Fibroblast of the aortic adventitia (primary cell): ENCODE measurements around the gene NDUFA6. TPM values are rescaled to one million over a fixed set of nuclear protein-coding genes. Genes with fewer than 3 reads are reported as not detected.
"Not testable (repeated sequence)": the region's sequence is repeated elsewhere in the genome, so short reads cannot be mapped to it uniquely, and the experiment has no call there.

ENCODE experiments used
- DNase-seq: peaks from one replicate; pipeline ENCODE4 v3.0.0-alpha.2; 2010; ENCODE audit warnings: low read depth
- H3K4me3 ChIP-seq: 2 replicates; pipeline ENCODE4 v1.5.1; 2011; ENCODE audit warnings: low read depth, mild to moderate bottlenecking, control low read depth, low read length, moderate library complexity
- total RNA-seq: library from RNA; depleted of rRNA; stranded (reverse); fragments of >200 nt; gene quantifications from 2 replicates; pipeline ENCODE4 v1.2.3, GENCODE V29; 2012; ENCODE audit warnings: low replicate concordance
- TF ChIP-seq, protein P1 (sequence below): IDR thresholded peaks from 2 replicates; pipeline ENCODE4 v1.5.1; 2011; ENCODE audit warnings: mild to moderate bottlenecking, low read length, control low read depth, inconsistent platforms; ENCODE audit not compliant: insufficient read depth

Gene NDUFA6
- total RNA-seq, 1 donor, result 51.2 TPM

DNA sequence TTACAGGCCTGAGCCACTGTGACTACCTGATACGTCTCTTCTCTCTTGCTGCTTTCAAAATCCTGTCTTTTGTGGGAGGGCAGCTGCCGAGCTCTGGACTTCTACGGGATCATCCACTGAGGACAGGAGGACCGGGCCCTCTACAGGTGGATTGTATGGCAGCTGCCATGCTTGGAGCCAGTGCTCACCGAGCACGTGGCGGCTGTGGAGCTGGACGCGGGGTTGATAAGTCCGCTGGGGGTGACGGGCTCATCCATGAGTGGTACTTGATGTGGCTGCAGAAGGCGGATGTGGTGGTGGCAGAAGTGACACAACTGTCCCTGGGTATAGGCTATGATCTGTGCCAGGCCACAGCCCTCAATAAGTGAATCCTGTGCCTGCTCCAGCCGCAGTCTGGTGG lies 41.9 kb upstream of the NDUFA6 start:
- no peak for DNase-seq
- no peak overlapping the region for H3K4me3 ChIP-seq
- TF ChIP-seq, protein P1, sequence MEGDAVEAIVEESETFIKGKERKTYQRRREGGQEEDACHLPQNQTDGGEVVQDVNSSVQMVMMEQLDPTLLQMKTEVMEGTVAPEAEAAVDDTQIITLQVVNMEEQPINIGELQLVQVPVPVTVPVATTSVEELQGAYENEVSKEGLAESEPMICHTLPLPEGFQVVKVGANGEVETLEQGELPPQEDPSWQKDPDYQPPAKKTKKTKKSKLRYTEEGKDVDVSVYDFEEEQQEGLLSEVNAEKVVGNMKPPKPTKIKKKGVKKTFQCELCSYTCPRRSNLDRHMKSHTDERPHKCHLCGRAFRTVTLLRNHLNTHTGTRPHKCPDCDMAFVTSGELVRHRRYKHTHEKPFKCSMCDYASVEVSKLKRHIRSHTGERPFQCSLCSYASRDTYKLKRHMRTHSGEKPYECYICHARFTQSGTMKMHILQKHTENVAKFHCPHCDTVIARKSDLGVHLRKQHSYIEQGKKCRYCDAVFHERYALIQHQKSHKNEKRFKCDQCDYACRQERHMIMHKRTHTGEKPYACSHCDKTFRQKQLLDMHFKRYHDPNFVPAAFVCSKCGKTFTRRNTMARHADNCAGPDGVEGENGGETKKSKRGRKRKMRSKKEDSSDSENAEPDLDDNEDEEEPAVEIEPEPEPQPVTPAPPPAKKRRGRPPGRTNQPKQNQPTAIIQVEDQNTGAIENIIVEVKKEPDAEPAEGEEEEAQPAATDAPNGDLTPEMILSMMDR, result no peak

GRCh38 chr22:42131562-42131961 lies 41.0 kb upstream of the NDUFA6 start:
- DNase-seq, result no peak
- TF ChIP-seq, protein P1, result no peak
- H3K4me3 ChIP-seq, result no peak overlapping the region

DNA sequence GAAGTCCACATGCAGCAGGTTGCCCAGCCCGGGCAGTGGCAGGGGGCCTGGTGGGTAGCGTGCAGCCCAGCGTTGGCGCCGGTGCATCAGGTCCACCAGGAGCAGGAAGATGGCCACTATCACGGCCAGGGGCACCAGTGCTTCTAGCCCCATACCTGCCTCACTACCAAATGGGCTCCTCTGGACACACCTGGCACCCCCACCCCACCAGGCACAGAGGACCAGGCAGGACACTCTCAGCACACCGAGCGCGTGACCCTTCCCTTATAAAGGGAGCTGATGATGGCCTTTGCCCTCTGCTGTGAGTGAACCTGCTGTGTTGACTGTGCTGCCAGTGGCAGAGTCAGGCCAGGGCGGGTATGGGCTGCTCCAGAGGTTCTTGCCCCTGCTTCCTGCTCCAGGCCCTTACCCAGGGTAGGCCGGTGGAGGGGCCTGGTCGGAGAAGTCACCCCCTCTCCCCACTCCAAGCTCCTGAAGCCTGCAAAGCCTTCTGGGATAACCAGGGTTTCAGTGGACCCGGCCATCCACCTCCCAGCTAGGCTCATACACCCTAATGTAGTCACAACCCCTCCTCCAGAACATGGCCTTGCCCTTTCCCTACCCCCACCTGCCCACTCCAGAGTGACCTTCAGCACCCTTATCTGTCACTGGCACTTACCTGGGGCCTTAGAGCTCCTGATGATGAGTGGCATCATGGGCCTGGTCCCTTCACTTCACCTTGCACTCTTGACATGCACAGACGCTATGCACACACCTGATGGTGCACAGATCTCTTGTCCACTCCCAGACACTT lies 40.3 kb upstream of the NDUFA6 start, which contains the start of gene CYP2D6:
Gene CYP2D6 (minus strand): TSS at position 172 of the 793 bp plus-strand sequence. CDS start 19 bp downstream, at position 153.
- not testable (repeated sequence) for DNase-seq

GRCh38 chr22:42130182-42130581 lies 39.6 kb upstream of the NDUFA6 start:
- H3K4me3 ChIP-seq, DNase-seq: not testable (repeated sequence)

More for the DNA sequence above, 40.3 kb upstream of the NDUFA6 start, which contains the start of gene CYP2D6:
- not testable (repeated sequence) for H3K4me3 ChIP-seq

DNA sequence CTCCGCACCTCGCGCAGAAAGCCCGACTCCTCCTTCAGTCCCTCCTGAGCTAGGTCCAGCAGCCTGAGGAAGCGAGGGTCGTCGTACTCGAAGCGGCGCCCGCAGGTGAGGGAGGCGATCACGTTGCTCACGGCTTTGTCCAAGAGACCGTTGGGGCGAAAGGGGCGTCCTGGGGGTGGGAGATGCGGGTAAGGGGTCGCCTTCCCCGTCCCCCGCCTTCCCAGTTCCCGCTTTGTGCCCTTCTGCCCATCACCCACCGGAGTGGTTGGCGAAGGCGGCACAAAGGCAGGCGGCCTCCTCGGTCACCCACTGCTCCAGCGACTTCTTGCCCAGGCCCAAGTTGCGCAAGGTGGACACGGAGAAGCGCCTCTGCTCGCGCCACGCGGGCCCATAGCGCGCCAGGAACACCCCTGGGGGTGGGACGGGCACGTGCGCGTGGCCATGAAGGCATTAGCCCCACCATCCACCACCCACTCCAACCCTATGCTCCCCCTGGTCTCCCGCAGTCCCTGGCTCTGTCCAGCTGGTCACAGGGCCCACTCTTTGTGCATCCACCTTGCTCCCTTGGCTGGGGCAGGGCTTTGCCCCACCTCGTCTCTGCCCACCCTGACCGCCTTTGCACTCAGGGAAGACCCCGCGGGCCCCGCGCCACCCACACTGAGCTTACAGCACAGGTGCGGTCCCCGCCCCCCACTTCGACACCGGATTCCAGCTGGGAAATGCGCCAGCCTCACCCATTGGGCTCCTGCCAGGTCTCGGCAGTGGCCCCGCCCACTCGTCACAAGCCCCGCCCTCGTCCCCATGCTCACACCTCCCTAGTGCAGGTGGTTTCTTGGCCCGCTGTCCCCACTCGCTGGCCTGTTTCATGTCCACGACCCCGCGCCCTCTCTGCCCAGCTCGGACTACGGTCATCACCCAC lies 38.5 kb upstream of the NDUFA6 start:
- DNase-seq, H3K4me3 ChIP-seq: not testable (repeated sequence)

DNA sequence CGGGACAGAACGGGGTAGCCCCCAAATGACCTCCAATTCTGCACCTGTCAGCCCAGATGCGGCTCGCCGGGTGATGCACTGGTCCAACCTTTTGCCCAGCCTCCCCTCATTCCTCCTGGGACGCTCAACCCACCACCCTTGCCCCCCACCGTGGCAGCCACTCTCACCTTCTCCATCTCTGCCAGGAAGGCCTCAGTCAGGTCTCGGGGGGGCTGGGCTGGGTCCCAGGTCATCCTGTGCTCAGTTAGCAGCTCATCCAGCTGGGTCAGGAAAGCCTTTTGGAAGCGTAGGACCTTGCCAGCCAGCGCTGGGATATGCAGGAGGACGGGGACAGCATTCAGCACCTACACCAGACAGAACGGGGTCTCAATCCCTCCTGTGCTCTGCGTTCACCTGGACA lies 37.4 kb upstream of the NDUFA6 start:
- H3K4me3 ChIP-seq, DNase-seq: not testable (repeated sequence)

GRCh38 chr22:42127606-42128005 lies 37.0 kb upstream of the NDUFA6 start:
- TF ChIP-seq, protein P1, result no peak
- no peak overlapping the region for H3K4me3 ChIP-seq
- DNase-seq, result no peak

DNA sequence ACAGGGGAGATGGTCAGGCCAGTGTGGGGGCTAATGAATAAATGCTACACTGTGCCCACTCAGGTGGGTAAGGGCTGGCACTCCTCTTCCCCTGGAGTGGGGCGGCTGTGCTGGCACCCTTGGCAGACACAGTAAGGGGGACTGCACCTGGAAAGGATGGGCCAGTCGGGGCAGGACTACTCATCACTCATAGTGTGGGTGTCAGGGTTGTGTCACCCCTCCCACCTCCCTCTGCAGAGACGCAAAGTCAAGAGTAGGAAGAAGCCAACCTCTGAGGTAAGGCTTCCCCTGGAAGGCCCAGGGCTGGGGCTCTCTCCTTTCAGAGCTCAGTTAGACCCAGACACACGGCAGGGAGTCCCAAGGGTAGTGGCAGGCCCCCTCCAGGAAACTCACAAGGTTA lies 33.0 kb upstream of the NDUFA6 start:
- not testable (repeated sequence) for DNase-seq, H3K4me3 ChIP-seq

- DNase-seq, H3K4me3 ChIP-seq: not testable (repeated sequence)
Observed at GRCh38 chr22:42120231-42121021, 29.9 kb upstream of the NDUFA6 start.
